Smooth muscle cell (in vitro differentiated cells): ENCODE data around the gene CENPM. TPM values are rescaled to one million over a fixed set of nuclear protein-coding genes. Genes with fewer than 3 reads are reported as not detected.

Source experiments
- DNase-seq: peaks from one replicate; lab custom pipeline; 2025; ENCODE audit not compliant: unreplicated experiment; lab: John Stamatoyannopoulos, UW
- H2AFZ ChIP-seq: fragments of 200-600 bp; sonication (generic); 2 replicates; pipeline ENCODE4 v1.6.0; 2016; ENCODE audit warnings: antibody characterized with exemption, low read depth, mild to moderate bottlenecking
- H3F3A ChIP-seq: fragments of 200-600 bp; sonication (generic); 2 replicates; pipeline ENCODE4 v1.6.0; 2017; ENCODE audit warnings: antibody characterized with exemption, low read depth
- H3K27ac ChIP-seq: fragments of 200-600 bp; sonication (generic); 2 replicates; pipeline ENCODE4 v1.5.1; 2016; ENCODE audit warnings: low read depth, mild to moderate bottlenecking
- H3K27me3 ChIP-seq: fragments of 200-600 bp; sonication (generic); 2 replicates; pipeline ENCODE4 v1.6.1; 2016; ENCODE audit warnings: low read depth, mild to moderate bottlenecking
- H3K36me3 ChIP-seq: fragments of 200-600 bp; sonication (generic); 2 replicates; pipeline ENCODE4 v1.5.1; 2016; ENCODE audit warnings: low read depth
- H3K4me1 ChIP-seq: fragments of 200-600 bp; sonication (generic); 2 replicates; pipeline ENCODE4 v1.5.1; 2016; ENCODE audit warnings: low read depth
- H3K4me2 ChIP-seq: fragments of 200-600 bp; sonication (generic); 2 replicates; pipeline ENCODE4 v1.6.0; 2016; ENCODE audit warnings: mild to moderate bottlenecking
- H3K4me3 ChIP-seq: fragments of 200-600 bp; sonication (generic); 2 replicates; pipeline ENCODE4 v1.5.1; 2016; ENCODE audit warnings: mild to moderate bottlenecking
- H3K79me2 ChIP-seq: fragments of 200-600 bp; sonication (generic); 2 replicates; pipeline ENCODE4 v1.6.0; 2016; ENCODE audit warnings: low read depth, mild to moderate bottlenecking
- H3K9ac ChIP-seq: fragments of 200-600 bp; sonication (generic); 2 replicates; pipeline ENCODE4 v1.6.0; 2016; ENCODE audit warnings: low read depth
- H3K9me3 ChIP-seq: fragments of 200-600 bp; sonication (generic); replicated peaks from 2 replicates; pipeline ENCODE4 v1.5.1; 2016; ENCODE audit warnings: low read depth
- H4K20me1 ChIP-seq: fragments of 200-600 bp; sonication (generic); 2 replicates; pipeline ENCODE4 v1.6.0; 2016; ENCODE audit warnings: low read depth
- WGBS: methylation state at CpG from one replicate; pipeline ENCODE4 v1.1.7; 2016; ENCODE audit warnings: low lambda C conversion rate; 5-methylcytosine and 5-hydroxymethylcytosine counted together
- polyA plus RNA-seq: library from polyadenylated mRNA; unstranded; fragments of >200 nt; fragmentation: Nextera tagmentation; extraction: Ambion mirVana; gene quantifications from 2 replicates; pipeline ENCODE4 v1.2.1, GENCODE V29; 2016
- total RNA-seq: library from RNA; depleted of rRNA; stranded (reverse); fragments of >200 nt; gene quantifications from 2 replicates; pipeline ENCODE4 v1.2.3, GENCODE V29; 2014
- TF ChIP-seq, protein P1 (sequence below): fragments of 200-600 bp; sonication (generic); IDR thresholded peaks from 2 replicates; pipeline ENCODE4 v1.5.1; 2017; ENCODE audit warnings: borderline replicate concordance, mild to moderate bottlenecking, antibody characterized with exemption; ENCODE audit not compliant: insufficient read depth, poor library complexity, severe bottlenecking

Gene CENPM
- total and polyA plus RNA-seq, 2 experiments from 2014 or later, result 5.6 to 16.0 TPM

DNA sequence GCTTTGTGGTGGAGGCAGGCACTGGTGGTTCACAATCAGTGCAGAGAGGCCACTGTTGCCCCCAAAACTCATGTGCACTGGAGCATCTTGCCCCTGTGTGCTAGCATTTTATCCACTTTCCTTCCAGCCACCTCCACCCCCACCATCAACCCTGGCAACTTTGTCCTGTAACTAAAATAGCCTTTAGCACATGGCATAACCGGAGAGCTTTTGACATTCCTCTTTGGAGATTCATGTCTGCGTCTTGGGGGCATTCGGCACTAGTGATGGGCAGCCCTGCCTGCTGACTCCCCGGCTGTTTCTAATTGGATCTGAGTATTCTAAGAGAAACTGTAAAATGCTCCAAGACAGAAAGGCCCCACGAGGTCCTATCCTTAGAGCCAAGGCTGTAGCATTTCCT lies 47.8 kb downstream of the CENPM start:
- H3K9ac ChIP-seq, result no peak overlapping the region
- H3K4me3 ChIP-seq, result no peak overlapping the region
- H3K79me2 ChIP-seq, result no peaks in the 10 kb centered on the region
- H3K27ac ChIP-seq, result no peak overlapping the region
- H3K36me3 ChIP-seq, result no peaks in the 10 kb centered on the region
- no peaks in the 10 kb centered on the region for H3F3A ChIP-seq
- H4K20me1 ChIP-seq, result peaks cover 15% of the 10 kb centered on the region
- 96% methylated on average over 5 of the region's 5 CpGs for WGBS
- no peak overlapping the region for H2AFZ ChIP-seq
- DNase-seq, result no peak
- no peaks in the 10 kb centered on the region for H3K27me3 ChIP-seq
- no peaks in the 10 kb centered on the region for H3K4me1 ChIP-seq
- H3K9me3 ChIP-seq, result no peaks in the 10 kb centered on the region
- no peak overlapping the region for H3K4me2 ChIP-seq
- TF ChIP-seq, protein P1, sequence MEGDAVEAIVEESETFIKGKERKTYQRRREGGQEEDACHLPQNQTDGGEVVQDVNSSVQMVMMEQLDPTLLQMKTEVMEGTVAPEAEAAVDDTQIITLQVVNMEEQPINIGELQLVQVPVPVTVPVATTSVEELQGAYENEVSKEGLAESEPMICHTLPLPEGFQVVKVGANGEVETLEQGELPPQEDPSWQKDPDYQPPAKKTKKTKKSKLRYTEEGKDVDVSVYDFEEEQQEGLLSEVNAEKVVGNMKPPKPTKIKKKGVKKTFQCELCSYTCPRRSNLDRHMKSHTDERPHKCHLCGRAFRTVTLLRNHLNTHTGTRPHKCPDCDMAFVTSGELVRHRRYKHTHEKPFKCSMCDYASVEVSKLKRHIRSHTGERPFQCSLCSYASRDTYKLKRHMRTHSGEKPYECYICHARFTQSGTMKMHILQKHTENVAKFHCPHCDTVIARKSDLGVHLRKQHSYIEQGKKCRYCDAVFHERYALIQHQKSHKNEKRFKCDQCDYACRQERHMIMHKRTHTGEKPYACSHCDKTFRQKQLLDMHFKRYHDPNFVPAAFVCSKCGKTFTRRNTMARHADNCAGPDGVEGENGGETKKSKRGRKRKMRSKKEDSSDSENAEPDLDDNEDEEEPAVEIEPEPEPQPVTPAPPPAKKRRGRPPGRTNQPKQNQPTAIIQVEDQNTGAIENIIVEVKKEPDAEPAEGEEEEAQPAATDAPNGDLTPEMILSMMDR, result no peak

DNA sequence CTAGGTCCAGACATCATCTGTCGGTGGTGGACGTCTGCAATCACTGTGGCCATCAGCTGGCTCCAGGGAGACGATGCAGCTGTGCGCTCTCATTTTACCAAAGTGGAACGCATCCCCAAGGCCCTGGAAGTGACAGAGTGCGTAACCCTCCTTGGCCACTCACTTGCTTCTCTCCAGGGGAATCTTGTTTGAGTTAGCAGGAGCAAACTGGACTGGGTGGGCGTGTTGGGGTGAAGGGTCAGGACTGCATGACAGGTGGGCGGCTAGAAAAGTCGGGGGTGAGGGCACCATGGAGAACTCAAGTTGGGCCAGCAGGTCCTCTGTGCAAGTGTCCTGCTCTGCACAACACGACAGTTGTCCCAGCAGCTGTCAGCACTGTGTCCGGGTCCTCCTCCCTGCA lies 48.3 kb downstream of the CENPM start:
- Histone ChIP-seq H3K36me3 (no peaks in the 10 kb centered on the region), H3K9ac (no peak overlapping the region), H3K4me1 (no peaks in the 10 kb centered on the region), H3K4me2 (no peak overlapping the region), H2AFZ (no peak overlapping the region), H3K79me2 (no peaks in the 10 kb centered on the region), H3K27ac (no peak overlapping the region), H3F3A (no peaks in the 10 kb centered on the region), H3K9me3 (no peaks in the 10 kb centered on the region), H3K27me3 (no peaks in the 10 kb centered on the region), H3K4me3 (no peak overlapping the region), H4K20me1 (peaks cover 18% of the 10 kb centered on the region)
- TF ChIP-seq, protein P1, result no peak
- DNase-seq, result no peak
- 97% methylated on average over 11 of the region's 11 CpGs for WGBS

DNA sequence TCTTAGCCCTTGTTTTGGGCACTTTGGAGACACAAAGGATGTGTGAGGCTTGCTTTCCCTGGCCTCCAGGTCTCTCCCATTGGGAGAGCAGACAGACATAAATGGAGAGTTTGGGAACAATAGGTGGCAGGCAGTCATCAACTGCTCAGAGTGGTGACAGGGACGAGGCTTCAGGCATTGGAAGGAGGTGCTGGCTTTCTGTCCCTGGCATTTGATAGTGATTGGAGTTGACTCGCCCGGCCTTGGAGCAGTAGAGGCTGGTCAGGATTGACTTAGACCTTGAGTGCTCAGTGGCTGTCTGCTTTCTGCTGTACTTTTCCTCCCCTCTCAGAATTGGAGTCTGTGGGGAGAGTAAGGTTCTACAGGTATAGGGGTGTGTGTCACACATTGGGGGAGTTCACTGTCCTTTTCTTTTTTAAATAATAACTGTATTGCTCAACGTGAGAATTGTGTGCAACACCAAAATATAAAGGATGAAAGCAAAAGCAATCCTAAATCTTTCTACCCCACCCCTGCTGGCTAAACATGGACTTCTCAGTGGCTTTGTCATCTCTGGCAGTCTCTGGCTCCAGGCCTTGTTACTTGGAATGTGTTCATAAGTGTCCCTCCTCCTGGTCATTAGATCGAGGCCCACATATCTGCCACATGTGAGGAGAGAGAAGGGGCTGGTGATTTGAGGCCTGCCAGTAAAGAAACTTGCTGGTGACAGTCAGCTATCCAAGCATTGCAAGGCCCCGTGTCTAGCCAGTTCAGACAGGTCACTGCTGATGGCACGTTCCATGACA lies 53.2 kb downstream of the CENPM start:
- Histone ChIP-seq H3K79me2 (no peaks in the 10 kb centered on the region), H3K4me3 (no peak overlapping the region), H3K27me3 (no peaks in the 10 kb centered on the region), H3K27ac (no peak overlapping the region), H3K9me3 (no peaks in the 10 kb centered on the region), H3F3A (no peaks in the 10 kb centered on the region), H3K36me3 (peaks cover 4% of the 10 kb centered on the region), H3K4me1 (no peaks in the 10 kb centered on the region), H4K20me1 (peaks cover 43% of the 10 kb centered on the region), H3K9ac (no peak overlapping the region), H2AFZ (no peak overlapping the region), H3K4me2 (no peak overlapping the region)
- TF ChIP-seq, protein P1, result no peak
- no peak for DNase-seq
- 96% methylated on average over 7 of the region's 7 CpGs for WGBS

DNA sequence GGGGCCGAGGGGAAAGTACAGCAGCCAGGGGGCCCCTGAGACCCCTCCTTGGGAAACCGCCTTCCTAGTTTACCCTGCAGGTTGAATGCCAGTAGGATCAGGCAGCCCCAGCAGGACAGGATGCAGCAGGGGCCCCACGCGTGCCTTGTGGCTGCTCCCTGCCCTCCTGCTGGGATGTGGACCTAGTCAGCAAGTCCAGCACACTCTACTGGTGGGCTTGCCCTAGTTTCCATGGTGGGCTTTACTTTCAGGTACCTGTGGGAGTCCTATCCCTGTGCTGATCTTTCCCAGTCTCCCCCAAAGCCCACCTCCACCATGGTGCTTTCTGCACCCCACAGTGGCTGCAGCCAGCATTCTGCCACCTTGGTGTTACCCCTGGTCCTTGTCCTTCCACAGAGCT lies 54.2 kb downstream of the CENPM start:
- peaks cover 11% of the 10 kb centered on the region for H3K36me3 ChIP-seq
- no peaks in the 10 kb centered on the region for H3K79me2 ChIP-seq
- no peak overlapping the region for H3K4me3 ChIP-seq
- H3K4me2 ChIP-seq, result no peak overlapping the region
- no peak overlapping the region for H3K9ac ChIP-seq
- H3K27me3 ChIP-seq, result no peaks in the 10 kb centered on the region
- peaks cover 54% of the 10 kb centered on the region for H4K20me1 ChIP-seq
- TF ChIP-seq, protein P1, result no peak
- H3K9me3 ChIP-seq, result no peaks in the 10 kb centered on the region
- no peaks in the 10 kb centered on the region for H3F3A ChIP-seq
- no peak overlapping the region for H3K27ac ChIP-seq
- no peaks in the 10 kb centered on the region for H3K4me1 ChIP-seq
- 94% methylated on average over 4 of the region's 4 CpGs for WGBS
- DNase-seq, result no peak
- no peak overlapping the region for H2AFZ ChIP-seq
